Panc1 (cell line): ENCODE measurements around the gene SEMA6A. TPM values are rescaled to one million over a fixed set of nuclear protein-coding genes. Genes with fewer than 3 reads are reported as not detected.

Experiments
- ATAC-seq: fragments of 200-7000 bp; cut with Tn5 transposase; 2 replicates; pipeline ENCODE4 v1.9.1; 2020; ENCODE audit warnings: mild to moderate bottlenecking, moderate library complexity
- BruUV-seq: library from RNA; stranded (reverse); fragments of 400-500 nt; replicated peaks from 2 replicates; lab custom pipeline; 2021; lab: Mats Ljungman, UMichigan
- CTCF ChIA-PET: fragments of 300-600 bp; sonication (Branson Sonifier 250); formaldehyde crosslinking; loops from one replicate; lab custom pipeline; 2022; ENCODE audit warnings: antibody characterized with exemption; lab: Charles Lee
- POLR2A ChIA-PET: fragments of 300-600 bp; sonication (Branson Sonifier 250); formaldehyde crosslinking; loops from one replicate; lab custom pipeline; 2022; ENCODE audit warnings: antibody characterized with exemption; lab: Charles Lee
- DNase-seq: peaks from one replicate; pipeline ENCODE4 v3.0.0-alpha.2; 2010; ENCODE audit warnings: low read depth, low spot score
- H3K27ac ChIP-seq: 2 replicates; pipeline ENCODE4 v1.5.1; 2011; ENCODE audit warnings: mild to moderate bottlenecking, low read length, inconsistent platforms
- H3K27me3 ChIP-seq: fragments of 200-500 bp; sonication (Bioruptor generic); 2 replicates; pipeline ENCODE4 v1.6.0; 2014; ENCODE audit warnings: low read length, inconsistent platforms; ENCODE audit not compliant: control insufficient read depth, insufficient read depth
- H3K36me3 ChIP-seq: fragments of 200-500 bp; sonication (Bioruptor generic); 2 replicates; pipeline ENCODE4 v1.5.1; 2014; ENCODE audit warnings: inconsistent platforms, mild to moderate bottlenecking, low read length, moderate library complexity; ENCODE audit not compliant: control insufficient read depth, insufficient read depth
- H3K4me1 ChIP-seq: 2 replicates; pipeline ENCODE4 v1.5.1; 2011; ENCODE audit warnings: inconsistent platforms, mild to moderate bottlenecking, low read length, moderate library complexity; ENCODE audit not compliant: control insufficient read depth, insufficient read depth
- H3K4me3 ChIP-seq, 2 experiments: 2 replicates each; pipeline ENCODE4 v1.5.1; 2011 to 2012; ENCODE audit warnings: low read depth in 2 of 2, low read length in 2 of 2, mild to moderate bottlenecking in 2 of 2, inconsistent platforms in 1 of 2, moderate library complexity in 1 of 2
- H3K9me3 ChIP-seq: fragments of 200-500 bp; sonication (Bioruptor generic); 2 replicates; pipeline ENCODE4 v1.5.1; 2014; ENCODE audit warnings: low read depth, mild to moderate bottlenecking, inconsistent platforms, low read length, moderate library complexity; ENCODE audit not compliant: control insufficient read depth, insufficient read depth
- POLR2AphosphoS5 ChIP-seq: IDR thresholded peaks from 2 replicates; pipeline ENCODE4 v1.6.1; 2012; ENCODE audit warnings: mild to moderate bottlenecking, low read depth, low read length, moderate library complexity
- SIN3A ChIP-seq: IDR thresholded peaks from 2 replicates; pipeline ENCODE4 v1.6.1; 2012; ENCODE audit warnings: low read depth, mild to moderate bottlenecking, low read length, moderate library complexity, borderline replicate concordance; ENCODE audit not compliant: insufficient read depth
- TCF7L2 ChIP-seq: IDR thresholded peaks from 2 replicates; pipeline ENCODE4 v1.6.1; 2011; ENCODE audit warnings: mild to moderate bottlenecking, low read depth, low read length, inconsistent platforms
- in situ Hi-C: cut with HindIII; loops from 2 replicates; pipeline ENCODE4 v1.10.0; 2016; ENCODE audit warnings: low sequenced_read_pairs, low pct_unique_long_range_greater_than_20kb
- intact Hi-C: fragments of 100-400 bp; cut with micrococcal nuclease; formaldehyde crosslinking; loops from one replicate; pipeline ENCODE4 v1.10.0; 2022; ENCODE audit not compliant: unreplicated experiment
- total RNA-seq: library from RNA; stranded (reverse); gene quantifications from one replicate; pipeline ENCODE4 v1.2.1, GENCODE V29; 2021; ENCODE audit not compliant: unreplicated experiment
- TF ChIP-seq, protein P1 (sequence below): fragments of 450-650 bp; IDR thresholded peaks from 2 replicates; pipeline ENCODE4 v1.5.1; 2017; ENCODE audit warnings: mild to moderate bottlenecking
- TF ChIP-seq, protein P2 (sequence below), 2 experiments: IDR thresholded peaks; 2 replicates each; pipeline ENCODE4 v1.6.1; 2011 to 2012; ENCODE audit warnings: low read depth in 2 of 2, control low read depth in 1 of 2, low read length in 1 of 2, mild to moderate bottlenecking in 1 of 2, moderate library complexity in 1 of 2; ENCODE audit not compliant: insufficient read depth in 1 of 2

The SEMA6A gene
- total RNA-seq, 1 experiment from 2014 or later = 0.54 TPM

DNA sequence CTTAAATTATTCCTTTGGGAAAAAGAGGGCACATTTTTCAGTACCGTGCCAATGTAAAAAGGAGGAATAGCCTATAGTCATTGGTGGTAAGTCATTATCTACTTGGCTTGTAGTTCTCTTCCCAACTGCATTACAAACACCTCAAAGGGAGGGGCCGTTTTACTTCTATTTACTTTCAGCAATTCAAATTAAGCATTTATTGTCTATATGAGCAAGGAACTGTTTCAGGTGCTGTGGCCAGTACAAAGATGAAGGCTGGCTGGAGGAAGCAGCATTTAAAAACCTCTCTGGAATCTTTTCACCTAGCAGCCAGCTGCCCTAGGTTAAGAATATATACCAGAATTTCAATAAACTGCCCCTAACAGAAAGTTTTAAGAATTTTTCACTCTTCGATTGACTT lies 48.9 kb downstream of the SEMA6A start:
- ChIA-PET CTCF (no interaction called here), POLR2A (no interaction called here)
- DNase-seq (no peak), ATAC-seq (no peak)
- TF ChIP-seq TCF7L2 (no peak), POLR2AphosphoS5 (no peak)
- TF ChIP-seq, protein P1, sequence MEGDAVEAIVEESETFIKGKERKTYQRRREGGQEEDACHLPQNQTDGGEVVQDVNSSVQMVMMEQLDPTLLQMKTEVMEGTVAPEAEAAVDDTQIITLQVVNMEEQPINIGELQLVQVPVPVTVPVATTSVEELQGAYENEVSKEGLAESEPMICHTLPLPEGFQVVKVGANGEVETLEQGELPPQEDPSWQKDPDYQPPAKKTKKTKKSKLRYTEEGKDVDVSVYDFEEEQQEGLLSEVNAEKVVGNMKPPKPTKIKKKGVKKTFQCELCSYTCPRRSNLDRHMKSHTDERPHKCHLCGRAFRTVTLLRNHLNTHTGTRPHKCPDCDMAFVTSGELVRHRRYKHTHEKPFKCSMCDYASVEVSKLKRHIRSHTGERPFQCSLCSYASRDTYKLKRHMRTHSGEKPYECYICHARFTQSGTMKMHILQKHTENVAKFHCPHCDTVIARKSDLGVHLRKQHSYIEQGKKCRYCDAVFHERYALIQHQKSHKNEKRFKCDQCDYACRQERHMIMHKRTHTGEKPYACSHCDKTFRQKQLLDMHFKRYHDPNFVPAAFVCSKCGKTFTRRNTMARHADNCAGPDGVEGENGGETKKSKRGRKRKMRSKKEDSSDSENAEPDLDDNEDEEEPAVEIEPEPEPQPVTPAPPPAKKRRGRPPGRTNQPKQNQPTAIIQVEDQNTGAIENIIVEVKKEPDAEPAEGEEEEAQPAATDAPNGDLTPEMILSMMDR = no peak
- no peaks in the 10 kb centered on the region for H3K4me1 ChIP-seq
- no peak overlapping the region for H3K4me3 ChIP-seq
- H3K36me3 ChIP-seq = no peaks in the 10 kb centered on the region
- no peaks in the 10 kb centered on the region for H3K9me3 ChIP-seq
- intact Hi-C loops (no loop called here), in situ Hi-C loops (no loop called here)
- H3K27me3 ChIP-seq = peaks cover 16% of the 10 kb centered on the region
- H3K27ac ChIP-seq = no peak overlapping the region
- no TSS peak for BruUV-seq

DNA sequence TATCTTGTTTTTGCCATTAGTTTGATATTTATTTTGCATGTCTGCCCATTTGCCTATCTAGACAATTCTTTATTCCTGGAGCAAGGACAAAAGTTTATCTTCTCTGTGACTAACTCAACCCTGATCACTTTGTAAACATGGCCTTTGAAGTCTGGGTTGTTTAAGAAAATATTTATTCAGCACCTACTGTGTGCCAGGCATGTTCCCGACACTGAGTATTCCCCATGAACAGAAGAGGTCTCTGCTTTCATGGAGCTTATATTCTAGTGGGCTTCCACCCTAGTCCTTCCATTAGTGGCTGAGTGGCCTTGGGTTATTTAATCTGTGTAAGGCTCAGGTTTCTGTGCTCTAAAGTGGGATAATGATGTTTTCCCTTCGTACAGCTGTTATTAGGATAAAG lies 49.7 kb downstream of the SEMA6A start:
- no peak for ATAC-seq
- H3K27ac ChIP-seq = no peak overlapping the region
- intact Hi-C loops (no loop called here), in situ Hi-C loops (no loop called here)
- no TSS peak for BruUV-seq
- H3K36me3 ChIP-seq = no peaks in the 10 kb centered on the region
- no peak for DNase-seq
- peaks cover 16% of the 10 kb centered on the region for H3K27me3 ChIP-seq
- ChIA-PET CTCF (no interaction called here), POLR2A (no interaction called here)
- TF ChIP-seq TCF7L2 (no peak), SIN3A (no peak), POLR2AphosphoS5 (no peak)
- TF ChIP-seq, protein P2, sequence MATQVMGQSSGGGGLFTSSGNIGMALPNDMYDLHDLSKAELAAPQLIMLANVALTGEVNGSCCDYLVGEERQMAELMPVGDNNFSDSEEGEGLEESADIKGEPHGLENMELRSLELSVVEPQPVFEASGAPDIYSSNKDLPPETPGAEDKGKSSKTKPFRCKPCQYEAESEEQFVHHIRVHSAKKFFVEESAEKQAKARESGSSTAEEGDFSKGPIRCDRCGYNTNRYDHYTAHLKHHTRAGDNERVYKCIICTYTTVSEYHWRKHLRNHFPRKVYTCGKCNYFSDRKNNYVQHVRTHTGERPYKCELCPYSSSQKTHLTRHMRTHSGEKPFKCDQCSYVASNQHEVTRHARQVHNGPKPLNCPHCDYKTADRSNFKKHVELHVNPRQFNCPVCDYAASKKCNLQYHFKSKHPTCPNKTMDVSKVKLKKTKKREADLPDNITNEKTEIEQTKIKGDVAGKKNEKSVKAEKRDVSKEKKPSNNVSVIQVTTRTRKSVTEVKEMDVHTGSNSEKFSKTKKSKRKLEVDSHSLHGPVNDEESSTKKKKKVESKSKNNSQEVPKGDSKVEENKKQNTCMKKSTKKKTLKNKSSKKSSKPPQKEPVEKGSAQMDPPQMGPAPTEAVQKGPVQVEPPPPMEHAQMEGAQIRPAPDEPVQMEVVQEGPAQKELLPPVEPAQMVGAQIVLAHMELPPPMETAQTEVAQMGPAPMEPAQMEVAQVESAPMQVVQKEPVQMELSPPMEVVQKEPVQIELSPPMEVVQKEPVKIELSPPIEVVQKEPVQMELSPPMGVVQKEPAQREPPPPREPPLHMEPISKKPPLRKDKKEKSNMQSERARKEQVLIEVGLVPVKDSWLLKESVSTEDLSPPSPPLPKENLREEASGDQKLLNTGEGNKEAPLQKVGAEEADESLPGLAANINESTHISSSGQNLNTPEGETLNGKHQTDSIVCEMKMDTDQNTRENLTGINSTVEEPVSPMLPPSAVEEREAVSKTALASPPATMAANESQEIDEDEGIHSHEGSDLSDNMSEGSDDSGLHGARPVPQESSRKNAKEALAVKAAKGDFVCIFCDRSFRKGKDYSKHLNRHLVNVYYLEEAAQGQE (IDR thresholded peaks at IDR 0.05; ENCODE audit: insufficient read depth in 1 of 2, low read depth in 2 of 2, low read length in 1 of 2) = no peak
- TF ChIP-seq, protein P1 = no peak
- H3K9me3 ChIP-seq = no peaks in the 10 kb centered on the region
- H3K4me1 ChIP-seq = no peaks in the 10 kb centered on the region
- no peak overlapping the region for H3K4me3 ChIP-seq
